Mammary epithelial cell (primary cell): Measurements from ENCODE around the gene ADGRG4.

Experiments
- EZH2 ChIP-seq: IDR thresholded peaks from 2 replicates; pipeline ENCODE4 v1.6.1; 2012; ENCODE audit warnings: low read length, inconsistent platforms, borderline replicate concordance
- TF ChIP-seq, protein P1 (sequence below), 2 donors: IDR thresholded peaks in 1 of 2; conservative IDR thresholded peaks in 1 of 2; 2 replicates each; pipeline ENCODE4 v1.5.1; 2011 to 2012; ENCODE audit warnings: inconsistent platforms in 2 of 2, low read length in 2 of 2, mild to moderate bottlenecking in 2 of 2, control low read depth in 1 of 2, low read depth in 1 of 2; ENCODE audit not compliant: insufficient read depth in 1 of 2; ENCODE audit errors: extremely low read depth in 1 of 2

DNA sequence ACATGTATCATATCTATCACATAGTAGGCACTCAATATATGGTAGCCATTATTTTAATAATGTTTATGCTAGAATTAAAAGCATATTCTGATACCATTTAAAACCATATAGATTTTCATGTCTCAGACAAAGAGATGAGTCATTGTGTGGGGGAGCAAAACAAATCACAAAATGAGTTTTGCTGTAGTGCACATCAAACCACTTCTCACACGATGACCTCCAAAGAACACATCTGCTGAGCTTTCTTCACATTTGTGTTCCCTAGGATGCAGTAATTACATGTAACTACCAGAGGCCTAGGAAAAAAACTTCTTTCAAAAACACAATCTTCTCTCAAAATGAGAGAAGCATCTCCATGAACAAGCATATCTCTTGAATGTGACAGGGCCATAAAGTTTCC lies 130.9 kb downstream of the ADGRG4 start:
- TF ChIP-seq, protein P1, sequence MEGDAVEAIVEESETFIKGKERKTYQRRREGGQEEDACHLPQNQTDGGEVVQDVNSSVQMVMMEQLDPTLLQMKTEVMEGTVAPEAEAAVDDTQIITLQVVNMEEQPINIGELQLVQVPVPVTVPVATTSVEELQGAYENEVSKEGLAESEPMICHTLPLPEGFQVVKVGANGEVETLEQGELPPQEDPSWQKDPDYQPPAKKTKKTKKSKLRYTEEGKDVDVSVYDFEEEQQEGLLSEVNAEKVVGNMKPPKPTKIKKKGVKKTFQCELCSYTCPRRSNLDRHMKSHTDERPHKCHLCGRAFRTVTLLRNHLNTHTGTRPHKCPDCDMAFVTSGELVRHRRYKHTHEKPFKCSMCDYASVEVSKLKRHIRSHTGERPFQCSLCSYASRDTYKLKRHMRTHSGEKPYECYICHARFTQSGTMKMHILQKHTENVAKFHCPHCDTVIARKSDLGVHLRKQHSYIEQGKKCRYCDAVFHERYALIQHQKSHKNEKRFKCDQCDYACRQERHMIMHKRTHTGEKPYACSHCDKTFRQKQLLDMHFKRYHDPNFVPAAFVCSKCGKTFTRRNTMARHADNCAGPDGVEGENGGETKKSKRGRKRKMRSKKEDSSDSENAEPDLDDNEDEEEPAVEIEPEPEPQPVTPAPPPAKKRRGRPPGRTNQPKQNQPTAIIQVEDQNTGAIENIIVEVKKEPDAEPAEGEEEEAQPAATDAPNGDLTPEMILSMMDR (conservative IDR thresholded peaks at IDR 0.05 in 1 of 2, IDR thresholded peaks at IDR 0.05 in 1 of 2; ENCODE audit: extremely low read depth in 1 of 2, insufficient read depth in 1 of 2, low read depth in 1 of 2, low read length in 2 of 2) = no peak
- no peak for TF ChIP-seq EZH2
